Cerebellar nuclear complex (tissue), 1 donor: ENCODE data around the gene PIGT.
A peak's percentile ranks its signal among the peaks of the same experiment; 100 is the strongest.

Experiments
- DNase-seq, 2 experiments: peaks; one replicate each; lab custom pipeline; 2025; lab: John Stamatoyannopoulos, UW

PIGT gene

GRCh38 chr20:45427236-45428149, 11.6 kb downstream of the PIGT start:
- no peak for DNase-seq

- DNase-seq = no peak
Observed at GRCh38 chr20:45429618-45430017, 13.7 kb downstream of the PIGT start.

GRCh38 chr20:45432294-45432693, 16.4 kb downstream of the PIGT start:
- DNase-seq = no peak

DNA sequence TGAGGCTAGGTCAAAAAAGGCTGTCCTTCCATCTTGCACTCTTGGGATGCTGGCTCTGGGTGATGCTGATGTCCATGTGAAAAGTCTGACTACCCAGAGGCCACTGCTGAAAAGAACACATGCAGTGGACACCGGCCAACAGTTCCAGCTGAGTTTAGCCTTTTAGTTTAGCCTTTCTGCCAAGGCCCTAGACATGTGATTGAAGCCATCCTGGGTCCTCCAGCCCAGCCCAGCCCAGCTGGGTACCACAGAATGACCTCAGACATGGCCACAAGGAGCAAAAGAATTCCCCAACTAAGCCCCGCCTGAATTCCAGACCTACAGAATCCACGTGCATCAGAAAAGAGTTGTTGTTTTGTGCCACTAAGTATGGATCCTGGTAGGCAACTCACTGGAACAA, 17.4 kb downstream of the PIGT start:
- no peak for DNase-seq

- no peak for DNase-seq
Observed at GRCh38 chr20:45433976-45434375, 18.0 kb downstream of the PIGT start.

GRCh38 chr20:45436732-45437485, 21.0 kb downstream of the PIGT start:
- DNase-seq = peak in 1 of 2 experiments; percentile 53

- DNase-seq = no peak
Observed at GRCh38 chr20:45440424-45440823, 24.5 kb downstream of the PIGT start.

DNA sequence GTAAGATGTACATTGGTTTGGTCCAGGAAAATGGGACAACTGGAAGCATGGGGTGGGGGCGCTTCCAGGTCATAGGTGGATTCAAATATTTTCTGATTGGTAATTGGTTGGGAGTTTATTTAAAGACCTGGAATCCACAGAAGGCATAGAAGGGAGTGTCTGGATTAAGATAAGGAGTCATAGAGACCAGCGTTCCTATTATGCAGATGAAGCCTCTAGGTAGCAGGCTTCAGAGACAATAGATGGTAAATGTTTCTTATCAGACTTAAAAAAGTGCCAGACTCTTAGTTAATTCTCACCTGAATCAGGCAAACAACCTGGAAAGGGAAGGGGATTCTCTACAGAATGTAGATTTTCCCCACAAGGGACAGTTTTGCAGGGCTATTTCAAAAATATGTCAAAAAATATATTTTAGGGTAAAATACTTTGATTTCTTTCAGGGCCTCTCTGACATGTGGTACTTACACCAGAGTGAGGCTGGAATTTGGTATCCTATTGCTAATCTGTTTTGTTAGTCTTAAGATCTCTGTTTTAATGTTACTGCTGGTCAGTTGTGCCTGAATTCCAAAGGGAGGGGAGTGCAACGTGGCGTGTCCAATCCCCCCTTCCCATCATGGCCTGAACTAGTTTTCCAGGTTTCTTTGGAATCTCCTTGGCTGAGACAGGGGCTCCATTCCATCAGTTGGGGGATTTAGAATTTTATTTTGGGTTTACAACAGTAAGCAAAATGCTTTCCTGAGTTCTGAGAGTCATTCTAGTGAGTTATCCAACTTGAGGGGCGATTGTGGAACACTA, 25.1 kb downstream of the PIGT start:
- DNase-seq = no peak

- DNase-seq = no peak
Observed at GRCh38 chr20:45441746-45442145, 25.8 kb downstream of the PIGT start.

DNA sequence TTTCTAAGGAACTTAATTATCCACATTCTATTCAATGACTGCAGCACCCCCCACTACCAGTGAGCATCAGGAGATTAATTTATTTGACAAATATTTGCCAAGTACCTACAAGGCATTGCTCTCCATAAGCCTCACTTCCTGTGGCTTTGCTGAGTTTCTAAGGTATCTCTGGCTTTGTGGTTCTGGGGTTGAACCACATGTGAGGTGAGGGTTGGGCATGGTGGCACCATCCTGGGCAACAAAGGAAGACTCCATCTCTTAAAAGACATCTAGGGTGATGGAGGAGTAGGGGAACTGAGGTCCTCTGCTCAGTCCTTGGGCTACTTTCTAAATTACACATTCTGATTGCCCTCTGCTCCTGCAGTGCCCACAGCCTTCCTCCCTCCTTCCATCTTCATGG, 28.1 kb downstream of the PIGT start:
- DNase-seq = no peak

DNA sequence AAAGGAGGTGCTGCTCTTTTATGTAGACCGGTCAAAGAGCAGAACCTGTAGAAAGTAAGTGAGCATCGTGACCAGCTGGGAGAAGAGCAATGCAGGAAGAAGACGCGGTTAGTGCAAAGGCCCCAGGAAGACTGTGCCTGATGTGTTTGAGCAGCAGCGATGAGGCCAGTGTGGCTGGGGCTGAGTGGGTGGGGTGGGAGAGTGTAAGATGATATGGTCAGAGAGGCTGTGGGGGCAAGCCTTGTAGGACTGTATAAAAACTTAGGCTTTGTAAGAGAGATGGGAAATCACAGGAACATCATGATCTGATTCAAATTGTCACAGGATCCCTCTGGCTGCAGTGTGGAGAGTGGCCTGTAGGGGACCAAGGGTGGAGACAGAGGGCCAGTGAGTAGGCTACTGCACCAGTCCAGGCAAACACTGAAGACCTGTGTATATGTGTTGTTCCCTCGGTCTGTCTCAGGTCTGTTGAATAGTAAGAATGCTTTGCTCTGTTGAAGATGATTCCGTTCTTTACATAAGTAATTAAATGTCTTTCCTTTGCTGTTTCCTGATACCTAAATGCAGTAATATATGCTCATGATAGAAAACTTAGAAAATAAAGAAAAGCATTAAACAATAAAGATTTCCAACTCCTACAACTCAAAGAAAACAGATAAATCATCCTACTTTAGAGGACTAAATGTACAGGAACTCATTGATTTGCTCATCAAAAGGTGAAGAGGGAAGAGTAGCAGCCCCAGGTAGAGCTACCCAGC, 30.0 kb downstream of the PIGT start:
- no peak for DNase-seq

GRCh38 chr20:45448270-45448669, 32.3 kb downstream of the PIGT start:
- no peak for DNase-seq

GRCh38 chr20:45449528-45449927, 33.6 kb downstream of the PIGT start:
- no peak for DNase-seq

DNA sequence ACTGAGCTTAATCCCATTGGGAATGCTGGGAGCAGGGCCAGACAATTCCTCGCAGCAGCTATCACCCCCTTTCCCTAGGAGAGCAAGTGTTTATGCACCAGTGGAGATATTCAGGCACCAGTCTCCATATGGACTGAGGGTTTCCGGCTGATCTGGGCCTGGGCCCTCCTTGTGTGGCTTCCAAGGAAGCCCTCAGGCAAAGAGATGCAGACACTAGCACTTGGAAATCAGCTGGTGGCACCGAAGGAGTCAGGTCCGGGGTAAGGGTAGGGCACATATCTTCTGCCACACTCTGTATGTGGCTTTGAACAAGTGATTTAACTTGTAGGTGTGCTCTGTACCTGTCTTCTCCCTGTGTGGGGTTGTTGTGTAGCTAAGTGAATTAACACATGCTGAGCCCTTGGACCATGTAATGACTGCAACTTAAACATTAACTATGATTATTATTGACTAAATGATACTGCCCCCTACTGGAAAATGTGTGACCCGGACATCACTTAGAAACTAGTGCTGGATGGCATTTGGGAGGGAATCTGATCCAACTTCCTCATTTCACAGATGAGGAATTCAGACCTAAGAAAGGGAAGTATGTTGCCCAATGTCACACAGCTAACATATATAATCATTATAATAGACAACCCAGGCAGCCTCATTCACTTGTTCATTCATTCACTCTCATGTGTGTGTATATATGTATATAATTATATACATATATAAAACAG, 34.3 kb downstream of the PIGT start:
- no peak for DNase-seq

DNA sequence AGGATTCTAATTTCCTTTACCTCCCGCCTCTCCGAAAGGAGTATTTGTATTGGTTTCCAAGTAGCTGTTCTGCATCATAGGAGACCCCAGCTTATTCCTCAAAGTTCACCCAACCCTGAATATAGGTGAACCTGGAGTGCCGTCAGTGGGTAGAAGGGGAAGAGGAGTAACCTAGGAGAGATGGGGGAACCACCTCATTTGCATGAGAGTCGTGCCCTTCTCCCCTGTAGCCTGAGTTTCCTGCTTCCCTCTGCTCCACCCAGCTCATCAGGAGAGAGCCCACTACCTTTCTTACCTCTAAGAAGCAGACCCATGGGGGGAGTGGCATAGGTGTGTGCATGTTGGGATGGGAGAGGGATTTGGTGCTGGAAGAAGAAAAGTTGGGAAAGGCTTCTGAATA, 36.3 kb downstream of the PIGT start:
- no peak for DNase-seq

DNA sequence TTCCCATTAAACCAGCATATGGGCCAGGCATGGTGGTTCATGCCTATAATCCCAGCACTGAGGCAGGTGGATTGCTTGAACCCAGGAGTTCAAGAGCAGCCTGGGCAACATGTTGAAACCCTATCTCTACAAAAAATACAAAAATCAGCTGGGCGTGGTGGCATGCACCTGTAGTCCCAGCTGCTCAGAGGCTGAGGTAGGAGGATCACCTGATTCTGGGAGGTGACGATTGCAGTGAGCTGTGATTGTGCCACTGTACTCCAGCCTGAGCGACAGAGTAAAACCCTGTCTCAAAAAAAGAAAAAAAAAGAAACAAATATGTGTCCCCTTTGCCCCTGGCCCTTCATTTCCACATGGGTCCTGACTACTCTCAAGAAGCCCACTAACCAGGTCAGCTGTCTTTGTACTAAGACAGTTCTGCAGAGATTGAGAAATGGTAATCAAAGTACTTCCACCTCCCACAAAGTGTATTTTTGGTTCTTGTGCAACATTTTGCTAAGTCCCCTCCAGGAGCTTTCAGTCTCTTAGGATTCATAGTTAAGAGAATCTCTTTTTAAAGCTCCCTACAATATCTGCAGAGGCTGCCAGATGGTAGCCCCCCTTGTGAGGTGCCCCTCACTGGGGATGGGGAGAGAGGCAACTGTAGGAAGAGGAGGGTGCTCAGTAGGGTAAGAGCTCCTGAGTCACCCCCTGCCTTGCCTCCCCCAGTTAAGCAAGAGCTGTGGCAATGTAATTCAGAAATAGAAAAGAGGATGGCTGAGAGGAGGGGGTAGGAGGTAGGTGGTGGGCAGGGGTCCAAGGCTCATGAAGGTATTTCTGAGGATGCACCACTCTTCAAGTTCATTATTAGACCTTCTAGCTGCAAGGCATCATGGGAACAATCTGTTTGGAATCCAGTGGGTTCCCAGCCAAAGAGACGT, 37.1 kb downstream of the PIGT start:
- DNase-seq = no peak

DNA sequence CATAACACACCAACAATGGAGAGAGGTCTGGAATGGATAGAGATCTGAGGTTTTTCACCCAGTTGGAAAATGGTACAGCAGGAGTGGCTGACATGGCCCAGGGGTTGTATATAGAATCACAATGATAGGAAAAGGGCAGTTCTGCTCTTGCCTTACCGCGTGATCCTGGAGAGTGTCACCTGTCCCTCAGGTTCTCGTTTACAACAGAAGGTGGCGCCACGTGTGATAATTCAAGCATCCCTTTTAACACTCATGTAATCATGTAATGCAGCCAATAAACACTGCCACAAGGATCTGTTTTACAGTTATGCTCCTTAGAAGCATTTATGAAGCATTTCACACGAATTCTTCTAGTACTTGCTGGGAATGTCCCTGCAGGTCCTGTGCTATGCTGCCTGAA, 40.7 kb downstream of the PIGT start:
- no peak for DNase-seq

DNA sequence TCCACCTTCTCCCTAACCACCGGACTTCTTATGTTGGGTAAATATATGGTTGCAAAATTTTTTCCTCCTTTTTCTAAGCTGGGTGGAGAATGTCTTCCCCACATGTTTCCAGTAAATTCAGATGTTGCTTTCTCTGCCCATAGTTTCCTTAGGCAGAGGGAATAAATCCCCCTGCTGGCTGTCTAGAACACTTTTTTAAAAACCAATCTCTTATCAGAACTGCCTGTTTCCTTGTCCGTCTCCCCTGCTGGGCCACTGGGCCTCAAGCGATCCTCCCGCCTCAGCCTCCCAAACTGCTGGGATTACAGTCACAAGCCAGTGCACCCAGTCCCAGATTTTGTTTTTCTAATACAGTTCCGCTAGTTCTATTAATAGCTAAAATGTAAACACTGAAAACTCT, 43.7 kb downstream of the PIGT start:
- no peak for DNase-seq

DNA sequence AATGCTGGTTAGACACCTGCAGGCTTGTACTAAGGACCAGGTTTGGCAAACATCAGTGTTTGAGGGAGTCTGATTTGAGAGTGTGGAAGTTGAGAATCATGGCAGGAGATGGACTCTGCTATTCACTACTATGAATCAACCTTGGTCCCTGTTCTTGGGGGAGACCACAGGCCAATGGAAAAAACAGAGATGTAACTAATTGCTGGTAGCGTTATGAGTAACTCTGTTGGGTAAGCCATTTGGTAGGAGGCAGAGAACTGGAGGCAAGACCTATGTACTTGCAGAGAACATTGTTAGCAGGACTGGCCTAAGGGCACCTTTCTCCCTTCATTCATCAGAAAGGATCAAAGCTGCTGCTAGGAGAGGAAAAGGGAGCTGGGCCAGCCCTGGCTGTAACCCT, 45.3 kb downstream of the PIGT start:
- no peak for DNase-seq
